B cell (primary cell): ENCODE data around the gene RFC4. TPM values are rescaled to one million over a fixed set of nuclear protein-coding genes. Genes with fewer than 3 reads are reported as not detected.

Experiments
- ATAC-seq: fragments of 200-7000 bp; cut with Tn5 transposase; one replicate; pipeline ENCODE4 v1.10.0; 2021; ENCODE audit warnings: low read depth, mild to moderate bottlenecking, moderate number of reproducible peaks, moderate library complexity
- CTCF ChIA-PET: fragments of 350-600 bp; sonication (Branson Sonifier 250); formaldehyde crosslinking; loops from one replicate; lab custom pipeline; 2021; ENCODE audit warnings: antibody characterized with exemption, inconsistent platforms; lab: Charles Lee
- POLR2A ChIA-PET: fragments of 350-600 bp; sonication (Branson Sonifier 250); formaldehyde crosslinking; loops from one replicate; lab custom pipeline; 2021; ENCODE audit warnings: antibody characterized with exemption; lab: Charles Lee
- DNase-seq: peaks from one replicate; pipeline ENCODE4 v3.0.0; 2013
- H2AFZ ChIP-seq: 2 replicates; pipeline ENCODE4 v1.6.1; 2012; ENCODE audit warnings: mild to moderate bottlenecking, low read depth, low read length; ENCODE audit not compliant: insufficient read depth, poor library complexity, severe bottlenecking
- H3K27ac ChIP-seq, 2 donors: 1 replicate in 1 of 2; 2 replicates in 1 of 2; pipeline ENCODE4 v1.5.1; 2012 to 2013; ENCODE audit warnings: low read length in 2 of 2, mild to moderate bottlenecking in 2 of 2, moderate library complexity in 1 of 2
- H3K27me3 ChIP-seq, 4 experiments: fragments of 200-600 bp in 1 of 4; sonication (generic) in 1 of 4; replicated peaks in 1 of 4; 1 replicate in 2 of 4; 2 replicates in 2 of 4; pipeline versions ENCODE4 v1.6.1 to v1.7.0; 2013 to 2016; ENCODE audit warnings: low read length in 3 of 4, mild to moderate bottlenecking in 2 of 4, mixed read lengths in 1 of 4, moderate library complexity in 1 of 4; ENCODE audit not compliant: insufficient read depth in 4 of 4, control insufficient read depth in 3 of 4; ENCODE audit errors: control extremely low read depth in 1 of 4
- H3K36me3 ChIP-seq, 2 experiments: replicated peaks in 1 of 2; 1 replicate in 1 of 2; 2 replicates in 1 of 2; pipeline versions ENCODE4 v1.6.1 to v1.7.1; 2013; ENCODE audit warnings: low read length in 1 of 2; ENCODE audit not compliant: insufficient read depth in 2 of 2, control insufficient read depth in 1 of 2; ENCODE audit errors: control extremely low read depth in 1 of 2, extremely low read depth in 1 of 2
- H3K4me1 ChIP-seq, 2 donors: fragments of 200-600 bp in 1 of 2; sonication (generic) in 1 of 2; 1 replicate in 1 of 2; 2 replicates in 1 of 2; pipeline versions ENCODE4 v1.5.1 to v1.6.1; 2013 to 2017; ENCODE audit warnings: low read length in 2 of 2; ENCODE audit not compliant: control insufficient read depth in 2 of 2, insufficient read depth in 2 of 2
- H3K4me2 ChIP-seq: replicated peaks from 2 replicates; pipeline ENCODE3; 2012; ENCODE audit warnings: mild to moderate bottlenecking, low read depth, low read length; ENCODE audit not compliant: poor library complexity, severe bottlenecking
- H3K4me3 ChIP-seq, 5 experiments: fragments of 200-600 bp in 1 of 5; sonication (generic) in 1 of 5; 1 replicate in 3 of 5; 2 replicates in 2 of 5; pipeline versions ENCODE4 v1.5.1 to v1.7.0; 2011 to 2016; ENCODE audit warnings: low read length in 4 of 5, mild to moderate bottlenecking in 4 of 5, low read depth in 2 of 5, control low read depth in 1 of 5, moderate library complexity in 1 of 5; ENCODE audit not compliant: insufficient read depth in 1 of 5; ENCODE audit errors: control extremely low read depth in 1 of 5, extremely low read depth in 1 of 5
- H3K79me2 ChIP-seq: fragments of 200-600 bp; sonication (generic); one replicate; pipeline ENCODE4 v1.6.0; 2016; ENCODE audit warnings: low read length; ENCODE audit not compliant: control insufficient read depth, insufficient read depth
- H3K9ac ChIP-seq: fragments of 200-600 bp; sonication (generic); 2 replicates; pipeline ENCODE4 v1.6.1; 2017; ENCODE audit warnings: mild to moderate bottlenecking, low read length, moderate library complexity
- H3K9me3 ChIP-seq, 3 donors: one replicate each; pipeline versions ENCODE4 v1.6.1 to v1.7.1; 2013; ENCODE audit warnings: low read length in 2 of 3; ENCODE audit not compliant: control insufficient read depth in 2 of 3, insufficient read depth in 1 of 3; ENCODE audit errors: control extremely low read depth in 1 of 3
- H4K20me1 ChIP-seq: 2 replicates; pipeline ENCODE4 v1.6.0; 2012; ENCODE audit warnings: mild to moderate bottlenecking, low read length; ENCODE audit not compliant: insufficient read depth, control insufficient read depth, poor library complexity, severe bottlenecking
- H3K27ac Mint-ChIP-seq: one replicate; pipeline ENCODE4 v1.8.0; 2021; ENCODE audit warnings: mixed read lengths
- H3K27me3 Mint-ChIP-seq: one replicate; pipeline ENCODE4 v1.8.0; 2021; ENCODE audit warnings: mixed read lengths
- H3K4me1 Mint-ChIP-seq: one replicate; pipeline ENCODE4 v1.8.0; 2021; ENCODE audit warnings: mixed read lengths
- H3K4me3 Mint-ChIP-seq: one replicate; pipeline ENCODE4 v1.8.0; 2021; ENCODE audit warnings: mixed read lengths
- H3K9me3 Mint-ChIP-seq: one replicate; pipeline ENCODE4 v1.8.0; 2022; ENCODE audit warnings: mixed read lengths; ENCODE audit not compliant: insufficient read depth
- EZH2 ChIP-seq: IDR thresholded peaks from 2 replicates; pipeline ENCODE4 v1.6.1; 2012; ENCODE audit warnings: borderline replicate concordance, low read depth, mild to moderate bottlenecking, moderate library complexity, low read length; ENCODE audit not compliant: insufficient read depth, poor library complexity, severe bottlenecking
- WGBS: methylation state at CpG from one replicate; pipeline ENCODE4 v1.1.5; 2013; ENCODE audit warnings: missing lambda C conversion rate; ENCODE audit not compliant: insufficient coverage; 5-methylcytosine and 5-hydroxymethylcytosine counted together
- intact Hi-C: fragments of 100-400 bp; cut with micrococcal nuclease; formaldehyde crosslinking; loops from one replicate; pipeline ENCODE4 v1.10.0; 2022
- polyA plus RNA-seq: library from polyadenylated mRNA; depleted of rRNA; stranded (reverse); fragments of >200 nt; gene quantifications from 2 replicates; pipeline ENCODE4 v1.2.3, GENCODE V29; 2012
- total RNA-seq, 2 donors: library from RNA; stranded (reverse); fragments of 120-200 nt in 1 of 2; gene quantifications; 1 replicate in 1 of 2; 2 replicates in 1 of 2; pipeline versions ENCODE4 v1.2.3 to v1.2.4, GENCODE V29; 2013 to 2022
- TF ChIP-seq, protein P1 (sequence below): fragments of 200-600 bp; IDR thresholded peaks from one replicate; pipeline ENCODE4 v1.8.0; 2022; ENCODE audit warnings: antibody characterized with exemption, mild to moderate bottlenecking

Gene RFC4
- total and polyA plus RNA-seq, 2 donors (not counting 1 experiment from before 2014, with no cell fraction given), result 17.8 to 20.5 TPM

DNA sequence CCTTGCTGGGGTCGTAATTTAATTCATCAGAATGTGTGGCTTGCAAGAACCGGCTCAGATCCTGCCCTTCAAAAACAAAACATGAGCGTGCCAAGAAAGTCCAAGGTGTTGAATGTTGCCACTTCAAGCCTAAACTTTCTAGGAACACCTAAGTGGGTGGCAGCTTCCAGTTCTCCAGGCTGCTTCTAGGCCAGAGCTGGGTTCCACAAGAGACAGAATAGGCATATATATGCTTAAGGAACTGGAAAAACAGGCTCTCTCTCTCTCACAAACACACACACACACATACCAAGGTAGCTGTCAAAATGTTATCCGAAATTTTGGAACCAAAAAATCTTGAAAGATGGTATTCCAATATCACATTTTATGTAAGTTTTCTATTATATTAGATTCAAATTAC lies 35.3 kb upstream of the RFC4 start:
- Histone ChIP-seq H3K27ac (no peak overlapping the region), H4K20me1 (no peaks in the 10 kb centered on the region), H3K36me3 (no peaks in the 10 kb centered on the region), H2AFZ (no peak overlapping the region), H3K4me1 (no peaks in the 10 kb centered on the region), H3K4me2 (no peak overlapping the region), H3K9ac (no peak overlapping the region), H3K79me2 (no peaks in the 10 kb centered on the region), H3K4me3 (no peak overlapping the region), H3K27me3 (no peaks in the 10 kb centered on the region), H3K9me3 (no peaks in the 10 kb centered on the region)
- ChIA-PET POLR2A (no interaction called here), CTCF (no interaction called here)
- H3K4me1 Mint-ChIP-seq, result no peaks in the 10 kb centered on the region
- no peak overlapping the region for H3K4me3 Mint-ChIP-seq
- peaks cover 23% of the 10 kb centered on the region for H3K27me3 Mint-ChIP-seq
- intact Hi-C loops, result no loop called here
- no peak for DNase-seq
- TF ChIP-seq, protein P1, sequence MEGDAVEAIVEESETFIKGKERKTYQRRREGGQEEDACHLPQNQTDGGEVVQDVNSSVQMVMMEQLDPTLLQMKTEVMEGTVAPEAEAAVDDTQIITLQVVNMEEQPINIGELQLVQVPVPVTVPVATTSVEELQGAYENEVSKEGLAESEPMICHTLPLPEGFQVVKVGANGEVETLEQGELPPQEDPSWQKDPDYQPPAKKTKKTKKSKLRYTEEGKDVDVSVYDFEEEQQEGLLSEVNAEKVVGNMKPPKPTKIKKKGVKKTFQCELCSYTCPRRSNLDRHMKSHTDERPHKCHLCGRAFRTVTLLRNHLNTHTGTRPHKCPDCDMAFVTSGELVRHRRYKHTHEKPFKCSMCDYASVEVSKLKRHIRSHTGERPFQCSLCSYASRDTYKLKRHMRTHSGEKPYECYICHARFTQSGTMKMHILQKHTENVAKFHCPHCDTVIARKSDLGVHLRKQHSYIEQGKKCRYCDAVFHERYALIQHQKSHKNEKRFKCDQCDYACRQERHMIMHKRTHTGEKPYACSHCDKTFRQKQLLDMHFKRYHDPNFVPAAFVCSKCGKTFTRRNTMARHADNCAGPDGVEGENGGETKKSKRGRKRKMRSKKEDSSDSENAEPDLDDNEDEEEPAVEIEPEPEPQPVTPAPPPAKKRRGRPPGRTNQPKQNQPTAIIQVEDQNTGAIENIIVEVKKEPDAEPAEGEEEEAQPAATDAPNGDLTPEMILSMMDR, result no peak
- TF ChIP-seq EZH2, result no peak
- 100% methylated on average over 2 of the region's 4 CpGs for WGBS
- H3K9me3 Mint-ChIP-seq, result no peaks in the 10 kb centered on the region
- ATAC-seq, result no peak
- no peak overlapping the region for H3K27ac Mint-ChIP-seq

DNA sequence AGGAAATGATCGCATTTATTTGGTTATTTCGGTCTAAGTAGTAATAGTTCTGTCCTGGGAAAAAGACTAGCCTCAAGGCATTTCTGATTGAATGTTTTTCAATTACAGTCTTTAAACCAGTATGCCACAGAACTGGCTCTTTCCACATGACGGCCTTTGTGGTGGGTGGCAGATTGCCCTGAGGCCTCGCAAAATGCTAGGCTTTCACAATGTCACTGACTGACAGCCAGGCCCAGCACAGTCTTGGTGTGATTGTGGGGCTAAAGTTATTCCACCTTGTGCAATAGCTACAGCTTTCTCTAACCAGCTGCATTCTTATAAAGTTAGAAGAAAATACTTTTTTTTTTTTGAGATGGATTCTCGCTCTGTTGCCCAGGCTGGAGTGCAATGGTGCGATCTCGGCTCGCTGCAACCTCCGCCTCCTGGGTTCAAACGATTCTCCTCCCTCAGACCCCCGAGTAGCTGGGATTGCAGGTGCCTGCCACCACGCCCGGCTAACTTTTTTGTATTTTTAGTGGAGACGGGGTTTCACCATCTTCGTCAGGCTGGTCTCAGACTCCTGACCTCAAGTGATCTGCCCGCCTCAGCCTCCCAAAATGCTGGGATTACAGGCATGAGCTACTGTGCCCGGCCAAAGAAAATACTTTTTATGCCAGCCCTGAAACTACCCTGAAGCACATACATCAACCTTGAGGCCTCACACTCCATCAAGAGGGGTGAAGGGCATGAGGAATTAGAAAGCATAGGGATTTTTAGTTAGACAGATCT lies 33.8 kb upstream of the RFC4 start:
- H4K20me1 ChIP-seq, result no peaks in the 10 kb centered on the region
- DNase-seq (no peak), ATAC-seq (no peak)
- no peaks in the 10 kb centered on the region for H3K9me3 ChIP-seq
- H3K9ac ChIP-seq, result no peak overlapping the region
- no peaks in the 10 kb centered on the region for H3K27me3 ChIP-seq
- TF ChIP-seq, protein P1, result no peak
- TF ChIP-seq EZH2, result no peak
- Mint-ChIP-seq H3K4me1 (no peaks in the 10 kb centered on the region), H3K4me3 (no peak overlapping the region), H3K27ac (no peak overlapping the region), H3K9me3 (no peaks in the 10 kb centered on the region), H3K27me3 (peaks cover 14% of the 10 kb centered on the region)
- H3K27ac ChIP-seq, result no peak overlapping the region
- 96% methylated on average over 13 of the region's 17 CpGs for WGBS
- H3K4me2 ChIP-seq, result no peak overlapping the region
- no peak overlapping the region for H3K4me3 ChIP-seq
- ChIA-PET CTCF (interaction anchor here (1.3 to 1.7 kb wide), 2 partner anchors 10 to 325 kb away, joined by 3 to 5 read pairs; no protein-coding TSS in a partner anchor), POLR2A (no interaction called here)
- intact Hi-C loops, result no loop called here
- no peaks in the 10 kb centered on the region for H3K4me1 ChIP-seq
- no peak overlapping the region for H2AFZ ChIP-seq
- no peaks in the 10 kb centered on the region for H3K79me2 ChIP-seq
- no peaks in the 10 kb centered on the region for H3K36me3 ChIP-seq
